GM12865 (cell line): ENCODE measurements around the gene LUC7L.

Experiments
- DNase-seq: peaks from one replicate; pipeline ENCODE4 v3.0.0; 2010; ENCODE audit warnings: low read depth
- H3K4me3 ChIP-seq: 2 replicates; pipeline ENCODE4 v1.5.1; 2011; ENCODE audit warnings: mild to moderate bottlenecking, low read depth, low read length, control low read depth
- CTCF ChIP-seq: IDR thresholded peaks from 2 replicates; pipeline ENCODE4 v1.5.1; 2011; ENCODE audit warnings: low read length, control low read depth, low read depth, inconsistent platforms; ENCODE audit not compliant: insufficient read depth; ENCODE audit errors: missing control alignments

LUC7L gene

GRCh38 chr16:194516-194915, 34.7 kb downstream of the LUC7L start:
- DNase-seq: no peak
- TF ChIP-seq CTCF: no peak
- H3K4me3 ChIP-seq: no peak overlapping the region

GRCh38 chr16:193441-193840, 35.8 kb downstream of the LUC7L start:
- no peak overlapping the region for H3K4me3 ChIP-seq
- DNase-seq: no peak
- TF ChIP-seq CTCF: no peak

- no peak for TF ChIP-seq CTCF
- DNase-seq: no peak
Measured at GRCh38 chr16:192686-193085, 36.6 kb downstream of the LUC7L start.

GRCh38 chr16:191831-192230, 37.4 kb downstream of the LUC7L start:
- DNase-seq: no peak
- H3K4me3 ChIP-seq: no peak overlapping the region
- TF ChIP-seq CTCF: no peak

More at GRCh38 chr16:192686-193085, 36.6 kb downstream of the LUC7L start:
- no peak overlapping the region for H3K4me3 ChIP-seq

- TF ChIP-seq CTCF: no peak
- DNase-seq: no peak
- no peak overlapping the region for H3K4me3 ChIP-seq
Measured at GRCh38 chr16:189604-190186, 39.6 kb downstream of the LUC7L start.

GRCh38 chr16:188674-189073, 40.6 kb downstream of the LUC7L start:
- peak; percentile 38 for TF ChIP-seq CTCF
- no peak overlapping the region for H3K4me3 ChIP-seq
- DNase-seq: peak; percentile 28

- no peak overlapping the region for H3K4me3 ChIP-seq
- DNase-seq: no peak
- TF ChIP-seq CTCF: no peak
Measured at GRCh38 chr16:187330-187729, 41.9 kb downstream of the LUC7L start.
